K562 (cell line): Measurements from ENCODE around the gene SLC2A8. TPM values are rescaled to one million over a fixed set of nuclear protein-coding genes. Genes with fewer than 3 reads are reported as not detected.

Source experiments
- ATAC-seq: fragments of 200-7000 bp; cut with Tn5 transposase; 3 replicates; pipeline ENCODE4 v1.9.1; 2020; ENCODE audit warnings: moderate library complexity
- BruUV-seq: library from RNA; stranded (reverse); fragments of 400-500 nt; replicated peaks from 2 replicates; lab custom pipeline; 2021; lab: Mats Ljungman, UMichigan
- CTCF ChIA-PET: fragments of 300-600 bp; formaldehyde crosslinking; extraction: SDS; loops from one replicate; lab custom pipeline; 2021; ENCODE audit warnings: low intra/inter-chr PET ratio; lab: Yijun Ruan, JAX
- POLR2A ChIA-PET: fragments of 300-600, 350-650 bp; sonication (Branson Sonifier 250); formaldehyde crosslinking; extraction: SDS; loops from one replicate; lab custom pipeline; 2021; ENCODE audit warnings: antibody characterized with exemption, inconsistent platforms; lab: Yijun Ruan, JAX
- DNase-seq, 4 experiments: peaks; one replicate each; pipeline versions ENCODE4 v3.0.0 to v3.0.0-alpha.2; 2011 to 2018; ENCODE audit warnings: low spot score in 3 of 4, mixed read lengths in 3 of 4; ENCODE audit errors: extremely low read depth in 1 of 4
- FAIRE-seq: peaks from 2 replicates; lab custom pipeline; 2011; peaks lifted over from hg19 to GRCh38; lab: Jason Lieb, UNC
- H2AFZ ChIP-seq: 2 replicates; pipeline ENCODE4 v1.6.0; 2011; ENCODE audit warnings: low read depth, low read length, control low read depth, inconsistent platforms
- H3K27ac ChIP-seq: fragments of 200-600 bp; 3 replicates; pipeline ENCODE4 v1.8.0; 2011; ENCODE audit warnings: low read depth, mild to moderate bottlenecking, control low read depth, inconsistent platforms, low read length, moderate library complexity, mixed read lengths; ENCODE audit errors: extremely low read depth
- H3K27me3 ChIP-seq, 2 experiments: fragments of 300-600 bp in 1 of 2; 2 replicates in 1 of 2; 3 replicates in 1 of 2; pipeline versions ENCODE4 v1.6.0 to v1.8.0; 2011; ENCODE audit warnings: inconsistent platforms in 2 of 2, low read length in 2 of 2, mild to moderate bottlenecking in 1 of 2, mixed read lengths in 1 of 2, moderate library complexity in 1 of 2; ENCODE audit not compliant: control insufficient read depth in 2 of 2, insufficient read depth in 2 of 2
- H3K36me3 ChIP-seq: fragments of 300-600 bp; 3 replicates; pipeline ENCODE4 v1.8.0; 2011; ENCODE audit warnings: mild to moderate bottlenecking, low read length, inconsistent platforms; ENCODE audit not compliant: control insufficient read depth, insufficient read depth
- H3K4me1 ChIP-seq, 2 experiments: fragments of 200-600 bp in 1 of 2; replicated peaks in 1 of 2; 2 replicates in 1 of 2; 3 replicates in 1 of 2; pipeline versions ENCODE4 v1.5.1 to v1.8.0; 2011; ENCODE audit warnings: inconsistent platforms in 2 of 2, low read length in 2 of 2, mild to moderate bottlenecking in 1 of 2, mixed read lengths in 1 of 2, moderate library complexity in 1 of 2; ENCODE audit not compliant: control insufficient read depth in 2 of 2, insufficient read depth in 2 of 2
- H3K4me2 ChIP-seq: 2 replicates; pipeline ENCODE4 v1.6.1; 2011; ENCODE audit warnings: low read length, control low read depth, inconsistent platforms, mixed read lengths; ENCODE audit not compliant: insufficient read depth
- H3K4me3 ChIP-seq: fragments of 200-600 bp; sonication (generic), shearing (Covaris generic); 2 replicates; pipeline ENCODE4 v1.5.1; 2016; ENCODE audit warnings: control low read depth, inconsistent platforms
- H3K79me2 ChIP-seq: fragments of 200-600 bp; 3 replicates; pipeline ENCODE4 v1.8.0; 2011; ENCODE audit warnings: low read length, inconsistent platforms; ENCODE audit not compliant: control insufficient read depth, insufficient read depth
- H3K9ac ChIP-seq, 2 experiments: 2 replicates each; pipeline versions ENCODE4 v1.6.0 to v1.6.1; 2011; ENCODE audit warnings: low read depth in 2 of 2, low read length in 2 of 2, control low read depth in 1 of 2, inconsistent platforms in 1 of 2, mild to moderate bottlenecking in 1 of 2, mixed read lengths in 1 of 2; ENCODE audit not compliant: insufficient read depth in 1 of 2
- H3K9me1 ChIP-seq: one replicate; pipeline ENCODE4 v1.6.0; 2011; ENCODE audit warnings: inconsistent platforms, mild to moderate bottlenecking, low read length, moderate library complexity; ENCODE audit not compliant: control insufficient read depth, insufficient read depth
- H3K9me3 ChIP-seq: replicated peaks from 2 replicates; pipeline ENCODE4 v1.5.1; 2011; ENCODE audit warnings: low read depth, low read length, inconsistent platforms; ENCODE audit not compliant: control insufficient read depth, insufficient read depth
- H4K20me1 ChIP-seq: replicated peaks from 2 replicates; pipeline ENCODE4 v1.6.1; 2011; ENCODE audit warnings: low read length, inconsistent platforms, mixed read lengths; ENCODE audit not compliant: control insufficient read depth, insufficient read depth
- AFF1 ChIP-seq, 2 experiments: fragments of 450-650 bp; IDR thresholded peaks; 2 replicates each; pipeline ENCODE4 v1.6.1; 2018; ENCODE audit warnings: mild to moderate bottlenecking in 2 of 2, low read depth in 1 of 2; ENCODE audit not compliant: partially characterized antibody in 2 of 2
- BACH1 ChIP-seq: fragments of 200-800 bp; sonication (Bioruptor generic); IDR thresholded peaks from 2 replicates; pipeline ENCODE4 v1.6.1; 2016; ENCODE audit warnings: missing genetic modification characterization, missing compliant biosample characterization
- CHCHD3 ChIP-seq: fragments of 250-450 bp; sonication (Bioruptor Pico); IDR thresholded peaks from 2 replicates; pipeline ENCODE4 v2.1.2; 2022; ENCODE audit warnings: mild to moderate bottlenecking
- CREB1 ChIP-seq, 2 experiments: sonication (generic) in 1 of 2; formaldehyde crosslinking in 1 of 2; IDR thresholded peaks; 2 replicates each; pipeline versions ENCODE4 v1.6.1 to v1.8.0; 2012 to 2022; ENCODE audit warnings: inconsistent platforms in 1 of 2, mild to moderate bottlenecking in 1 of 2, missing genetic modification reagents in 1 of 2, moderate library complexity in 1 of 2
- GATA2 ChIP-seq: sonication (generic); formaldehyde crosslinking; IDR thresholded peaks from 2 replicates; pipeline ENCODE4 v1.4.0; 2020; ENCODE audit warnings: mild to moderate bottlenecking, missing genetic modification reagents
- ILF3 ChIP-seq: fragments of 450-650 bp; IDR thresholded peaks from 2 replicates; pipeline ENCODE4 v1.6.1; 2018; ENCODE audit warnings: antibody characterized with exemption, mild to moderate bottlenecking, moderate library complexity, borderline replicate concordance
- MAFG ChIP-seq: fragments of 450-650 bp; conservative IDR thresholded peaks from 2 replicates; pipeline ENCODE4 v1.6.1; 2016; ENCODE audit warnings: missing genetic modification characterization, missing compliant biosample characterization
- MAFK ChIP-seq: IDR thresholded peaks from 2 replicates; pipeline ENCODE4 v1.6.1; 2011; ENCODE audit warnings: low read length, improper control_type of control experiment
- MCM5 ChIP-seq: fragments of 450-650 bp; IDR thresholded peaks from 2 replicates; pipeline ENCODE4 v1.6.1; 2016; ENCODE audit warnings: low read depth
- MECOM ChIP-seq: fragments of 250-450 bp; sonication (Bioruptor Pico); IDR thresholded peaks from 2 replicates; pipeline ENCODE4 v1.8.0; 2022; ENCODE audit warnings: inconsistent platforms
- NBN ChIP-seq: fragments of 450-650 bp; IDR thresholded peaks from 2 replicates; pipeline ENCODE4 v1.6.1; 2016; ENCODE audit warnings: low read depth, mild to moderate bottlenecking
- RBM39 ChIP-seq: fragments of 200-400 bp; formaldehyde crosslinking; optimal IDR thresholded peaks from 2 replicates; pipeline ENCODE3; 2018; ENCODE audit warnings: low read depth, low read length
- ZHX1 ChIP-seq: fragments of 150-350 bp; conservative IDR thresholded peaks from 2 replicates; pipeline ENCODE4 v1.6.1; 2014; ENCODE audit warnings: low read length
- ZNF124 ChIP-seq: sonication (generic); formaldehyde crosslinking; IDR thresholded peaks from 2 replicates; pipeline ENCODE4 v1.8.1; 2022; ENCODE audit warnings: missing genetic modification reagents
- ZNF785 ChIP-seq: fragments of 250-450 bp; sonication (Bioruptor Pico); IDR thresholded peaks from 2 replicates; pipeline ENCODE4 v1.4.0; 2020; ENCODE audit warnings: mild to moderate bottlenecking
- WGBS: fragments of 100-300 bp; shearing (Covaris generic); methylation state at CpG from one replicate; pipeline ENCODE4 v1.1.6; 2016; ENCODE audit warnings: low coverage, mixed read lengths; ENCODE audit not compliant: insufficient coverage; ENCODE audit errors: missing lambda C conversion rate; 5-methylcytosine and 5-hydroxymethylcytosine counted together
- in situ Hi-C: fragments of 300-500 bp; cut with MboI; formaldehyde crosslinking; loops from 4 replicates; pipeline ENCODE4 v1.15.0; 2018; ENCODE audit warnings: inconsistent platforms, mixed read lengths
- intact Hi-C: fragments of 100-400 bp; cut with micrococcal nuclease; formaldehyde crosslinking; loops from 2 replicates; pipeline ENCODE4 v1.14.2; 2022
- polyA plus RNA-seq, 8 experiments: library from polyadenylated mRNA; depleted of rRNA in 4 of 8; stranded (reverse) in 5 of 8; unstranded in 3 of 8; fragments of >200 nt; fragmentation: Nextera tagmentation in 2 of 8; fragmentation: Illumina TruSeq in 1 of 8; extraction: Ambion mirVana in 2 of 8; extraction: Trizol in 1 of 8; gene quantifications; 2 replicates each; pipeline versions ENCODE4 v1.2.1 to v1.2.3, GENCODE V29; 2011 to 2014; ENCODE audit warnings: inconsistent platforms in 1 of 8, missing spikeins in 1 of 8
- total RNA-seq, 7 experiments: library from RNA; depleted of rRNA in 6 of 7; stranded (reverse); fragments of >200 nt in 6 of 7; fragmentation: Illumina TruSeq in 2 of 7; extraction: Trizol in 2 of 7; gene quantifications; 2 replicates each; pipeline versions ENCODE4 v1.2.1 to v1.2.3, GENCODE V29; 2011 to 2021; ENCODE audit warnings: low replicate concordance in 1 of 7

The SLC2A8 gene
- total and polyA plus RNA-seq, 9 of the 15 experiments (the other 6 are each of a cell fraction or from before 2014, with no cell fraction given), result 0.13 to 12.9 (median 5.2) TPM

GRCh38 chr9:127398275-127398647, 1.3 kb downstream of the SLC2A8 start (continued):
- TF ChIP-seq AFF1 (IDR thresholded peaks at IDR 0.05; ENCODE audit: low read depth in 1 of 2, partially characterized antibody in 2 of 2) (no peak), GATA2 (no peak)

DNA sequence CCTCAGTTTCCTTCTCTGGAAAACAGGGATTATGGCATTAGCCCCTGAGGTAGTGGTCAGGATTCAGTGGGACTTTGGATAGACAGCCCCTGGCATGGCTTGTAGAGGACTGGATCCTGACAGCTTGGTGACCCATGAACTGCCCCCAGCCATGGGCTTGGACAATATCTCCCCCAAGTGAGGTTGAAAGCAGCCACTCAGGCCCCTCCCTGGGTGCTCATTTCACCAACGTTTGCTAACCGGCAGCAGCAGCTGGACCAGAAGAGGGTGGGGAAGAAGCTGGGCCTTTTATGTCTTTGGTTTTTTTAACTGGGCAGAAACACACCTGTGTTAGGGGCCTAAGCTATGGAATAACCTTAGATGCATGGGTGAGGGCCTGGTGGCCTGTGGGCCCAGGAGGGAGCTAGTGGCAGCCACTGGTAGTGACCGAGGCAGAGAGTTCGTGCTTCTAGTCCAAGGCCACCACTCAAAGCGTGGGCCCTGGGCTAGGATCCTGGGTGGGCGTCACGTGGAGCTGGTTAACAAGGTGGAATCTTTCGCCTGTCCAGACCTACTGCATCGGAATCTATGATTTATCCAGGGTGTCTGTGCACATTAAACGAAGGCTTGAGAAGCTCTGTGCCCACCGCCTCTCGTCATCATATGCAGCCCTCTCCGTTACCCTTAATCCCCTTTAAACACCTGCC, 1.9 kb downstream of the SLC2A8 start:
- H3K27ac ChIP-seq, result no peak overlapping the region
- H4K20me1 ChIP-seq, result peaks cover 4% of the 10 kb centered on the region; the same call in 1 of the 2 replicates
- ChIA-PET CTCF (interaction anchor here (0.6 kb wide), 1 partner anchor 199 kb away, joined by 3 read pairs; no protein-coding TSS in a partner anchor), POLR2A (interaction anchor here (0.5 to 1.6 kb wide), 7 partner anchors 19 to 511 kb away, joined by 3 to 10 read pairs (median 3); no protein-coding TSS in a partner anchor)
- H3K79me2 ChIP-seq, result no peaks in the 10 kb centered on the region
- DNase-seq (no peak), ATAC-seq (no peak), FAIRE-seq (no peak)
- no peaks in the 10 kb centered on the region for H3K36me3 ChIP-seq
- no peaks in the 10 kb centered on the region for H3K9me3 ChIP-seq
- H2AFZ ChIP-seq, result no peak overlapping the region
- no peak overlapping the region for H3K4me2 ChIP-seq
- intact Hi-C loops, result loop anchor here (5.0 kb wide), 1 partner anchor 182 kb away; no protein-coding TSS in a partner anchor
- WGBS, result 80% methylated on average over 13 of the region's 13 CpGs
- H3K9ac ChIP-seq, result 0 out of 4 replicates have a peak overlapping the region, but pooled peaks of 1 of the 2 experiments have one; percentile 23
- H3K27me3 ChIP-seq, result no peaks in the 10 kb centered on the region; a peak in 1 of 5 replicates
- H3K4me1 ChIP-seq, result peaks cover 17 to 37% of the 10 kb centered on the region in 2 experiments; a peak in 3 of 5 replicates
- BruUV-seq, result TSS peak; percentile 40
- no peaks in the 10 kb centered on the region for H3K9me1 ChIP-seq
- no peak overlapping the region for H3K4me3 ChIP-seq
- in situ Hi-C loops, result no loop called here
- no peak for TF ChIP-seq MCM5
- TF ChIP-seq MAFK, result no peak
- no peak for TF ChIP-seq MECOM (CRISPR knock-in tag)
- TF ChIP-seq BACH1 (tag), result no peak
- TF ChIP-seq MAFG (tag), result no peak
- no peak for TF ChIP-seq CREB1 (IDR thresholded peaks at IDR 0.05)
- TF ChIP-seq CREB1 (CRISPR knock-in tag; IDR thresholded peaks at IDR 0.05), result no peak
- no peak for TF ChIP-seq NBN
- no peak for TF ChIP-seq ZNF124 (CRISPR knock-in tag)
- no peak for TF ChIP-seq CHCHD3 (CRISPR knock-in tag)
- TF ChIP-seq ZNF785 (CRISPR knock-in tag), result no peak
- no peak for TF ChIP-seq RBM39
- TF ChIP-seq ZHX1, result no peak
- no peak for TF ChIP-seq ILF3
